ENCODE data around the gene OLIG1. TPM values are rescaled to one million over a fixed set of nuclear protein-coding genes. Genes with fewer than 3 reads are reported as not detected.

Gene OLIG1
- total and polyA plus RNA-seq, 7 donors, result 0.07 to 3.4 (median 0.34) TPM; not detected in 1

GRCh38 chr21:33099131-33099530 lies 29.2 kb downstream of the OLIG1 start:
- Histone ChIP-seq H3K27me3 (ENCODE audit: insufficient read depth in 3 of 3, low read length in 2 of 3) (peaks cover 0 to 22% (median 2%) of the 10 kb centered on the region in 3 donors), H3K4me1 (no peaks in the 10 kb centered on the region), H3K4me3 (no peak overlapping the region), H3K36me3 (ENCODE audit: insufficient read depth in 1 of 2, low read depth in 1 of 2) (no peaks in the 10 kb centered on the region), H3K27ac (no peak overlapping the region), H3K9me3 (no peaks in the 10 kb centered on the region)
- DNase-seq (no peak), ATAC-seq (no peak)
- WGBS, 3 donors, result 77 to 84% (median 80%) methylated on average over 7 of the region's 7 CpGs
- intact Hi-C loops (cut with DNase I), result no loop called here
- no peak for TF ChIP-seq CTCF (IDR thresholded peaks at IDR 0.05)

- 58 to 67% (median 58%) methylated on average over 26 to 30 of the region's 30 CpGs for WGBS, 3 donors
Observed at GRCh38 chr21:33101300-33101911, 31.5 kb downstream of the OLIG1 start.

GRCh38 chr21:33105088-33105487 lies 35.1 kb downstream of the OLIG1 start:
- H3K9me3 ChIP-seq, result no peaks in the 10 kb centered on the region
- H3K27me3 ChIP-seq (ENCODE audit: insufficient read depth in 3 of 3, low read length in 2 of 3), result peaks cover 5 to 57% (median 9%) of the 10 kb centered on the region in 3 donors
- TF ChIP-seq CTCF (IDR thresholded peaks at IDR 0.05), result no peak

More at GRCh38 chr21:33101300-33101911, 31.5 kb downstream of the OLIG1 start:
- DNase-seq (no peak), ATAC-seq (no peak)
- TF ChIP-seq CTCF (IDR thresholded peaks at IDR 0.05), result no peak
- Histone ChIP-seq H3K27me3 (ENCODE audit: insufficient read depth in 3 of 3, low read length in 2 of 3) (peaks cover 4 to 38% (median 5%) of the 10 kb centered on the region in 3 donors), H3K4me1 (no peaks in the 10 kb centered on the region), H3K36me3 (ENCODE audit: insufficient read depth in 1 of 2, low read depth in 1 of 2) (no peaks in the 10 kb centered on the region), H3K4me3 (no peak overlapping the region), H3K27ac (no peak overlapping the region), H3K9me3 (no peaks in the 10 kb centered on the region)
- intact Hi-C loops (cut with DNase I), result no loop called here

DNA sequence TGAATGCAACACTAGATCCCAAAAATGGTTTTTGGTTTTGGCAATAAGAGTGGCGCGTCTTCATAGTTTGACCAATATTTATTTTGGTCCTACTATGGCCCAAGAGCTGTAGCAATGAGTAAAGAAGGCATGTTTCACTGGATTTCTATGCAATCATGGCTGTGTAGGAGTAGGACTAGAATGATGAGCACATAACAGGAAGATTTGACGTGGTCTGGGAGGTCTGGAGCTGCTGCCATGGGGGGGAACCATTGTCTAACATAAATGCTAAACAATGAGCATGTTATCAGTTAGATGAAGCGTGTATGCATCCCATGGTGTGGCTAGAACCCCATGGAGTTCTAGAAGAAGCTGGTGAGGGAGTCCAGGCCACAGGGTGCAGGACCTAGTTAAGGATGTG lies 38.3 kb downstream of the OLIG1 start:
- no peak overlapping the region for H3K27ac ChIP-seq
- intact Hi-C loops (cut with DNase I), result no loop called here
- H3K4me1 ChIP-seq, result no peaks in the 10 kb centered on the region
- H3K27me3 ChIP-seq (ENCODE audit: insufficient read depth in 3 of 3, low read length in 2 of 3), result peaks cover 5 to 73% (median 17%) of the 10 kb centered on the region in 3 donors
- no peak overlapping the region for H3K4me3 ChIP-seq
- DNase-seq (no peak), ATAC-seq (no peak)
- no peaks in the 10 kb centered on the region for H3K36me3 ChIP-seq (ENCODE audit: insufficient read depth in 1 of 2, low read depth in 1 of 2)
- WGBS, 3 donors, result 89 to 96% (median 91%) methylated on average over 4 of the region's 4 CpGs
- H3K9me3 ChIP-seq, result no peaks in the 10 kb centered on the region
- TF ChIP-seq CTCF (IDR thresholded peaks at IDR 0.05), result no peak

More at GRCh38 chr21:33105088-33105487, 35.1 kb downstream of the OLIG1 start:
- ATAC-seq (no peak), DNase-seq (no peak)
- no peak overlapping the region for H3K27ac ChIP-seq
- intact Hi-C loops (cut with DNase I), result no loop called here
- 22 to 32% (median 29%) methylated on average over 2 of the region's 2 CpGs for WGBS, 3 donors
- no peaks in the 10 kb centered on the region for H3K4me1 ChIP-seq
- no peaks in the 10 kb centered on the region for H3K36me3 ChIP-seq (ENCODE audit: insufficient read depth in 1 of 2, low read depth in 1 of 2)
- H3K4me3 ChIP-seq, result no peak overlapping the region

Measured in psoas muscle (tissue), 8 donors.